K562 (cell line): Measurements from ENCODE around the gene GPR162. TPM values are rescaled to one million over a fixed set of nuclear protein-coding genes. Genes with fewer than 3 reads are reported as not detected.

Experiments
- ATAC-seq: fragments of 200-7000 bp; cut with Tn5 transposase; 3 replicates; pipeline ENCODE4 v1.9.1; 2020; ENCODE audit warnings: moderate library complexity
- BruUV-seq: library from RNA; stranded (reverse); fragments of 400-500 nt; replicated peaks from 2 replicates; lab custom pipeline; 2021; lab: Mats Ljungman, UMichigan
- CTCF ChIA-PET: fragments of 300-600 bp; formaldehyde crosslinking; extraction: SDS; loops from one replicate; lab custom pipeline; 2021; ENCODE audit warnings: low intra/inter-chr PET ratio; lab: Yijun Ruan, JAX
- POLR2A ChIA-PET: fragments of 300-600, 350-650 bp; sonication (Branson Sonifier 250); formaldehyde crosslinking; extraction: SDS; loops from one replicate; lab custom pipeline; 2021; ENCODE audit warnings: antibody characterized with exemption, inconsistent platforms; lab: Yijun Ruan, JAX
- DNase-seq, 4 experiments: peaks; one replicate each; pipeline versions ENCODE4 v3.0.0 to v3.0.0-alpha.2; 2011 to 2018; ENCODE audit warnings: low spot score in 3 of 4, mixed read lengths in 3 of 4; ENCODE audit errors: extremely low read depth in 1 of 4
- FAIRE-seq: peaks from 2 replicates; lab custom pipeline; 2011; peaks lifted over from hg19 to GRCh38; lab: Jason Lieb, UNC
- H2AFZ ChIP-seq: 2 replicates; pipeline ENCODE4 v1.6.0; 2011; ENCODE audit warnings: low read depth, low read length, control low read depth, inconsistent platforms
- H3K27ac ChIP-seq: fragments of 200-600 bp; 3 replicates; pipeline ENCODE4 v1.8.0; 2011; ENCODE audit warnings: low read depth, mild to moderate bottlenecking, control low read depth, inconsistent platforms, low read length, moderate library complexity, mixed read lengths; ENCODE audit errors: extremely low read depth
- H3K27me3 ChIP-seq, 2 experiments: fragments of 300-600 bp in 1 of 2; 2 replicates in 1 of 2; 3 replicates in 1 of 2; pipeline versions ENCODE4 v1.6.0 to v1.8.0; 2011; ENCODE audit warnings: inconsistent platforms in 2 of 2, low read length in 2 of 2, mild to moderate bottlenecking in 1 of 2, mixed read lengths in 1 of 2, moderate library complexity in 1 of 2; ENCODE audit not compliant: control insufficient read depth in 2 of 2, insufficient read depth in 2 of 2
- H3K36me3 ChIP-seq: fragments of 300-600 bp; 3 replicates; pipeline ENCODE4 v1.8.0; 2011; ENCODE audit warnings: mild to moderate bottlenecking, low read length, inconsistent platforms; ENCODE audit not compliant: control insufficient read depth, insufficient read depth
- H3K4me1 ChIP-seq, 2 experiments: fragments of 200-600 bp in 1 of 2; replicated peaks in 1 of 2; 2 replicates in 1 of 2; 3 replicates in 1 of 2; pipeline versions ENCODE4 v1.5.1 to v1.8.0; 2011; ENCODE audit warnings: inconsistent platforms in 2 of 2, low read length in 2 of 2, mild to moderate bottlenecking in 1 of 2, mixed read lengths in 1 of 2, moderate library complexity in 1 of 2; ENCODE audit not compliant: control insufficient read depth in 2 of 2, insufficient read depth in 2 of 2
- H3K4me2 ChIP-seq: 2 replicates; pipeline ENCODE4 v1.6.1; 2011; ENCODE audit warnings: low read length, control low read depth, inconsistent platforms, mixed read lengths; ENCODE audit not compliant: insufficient read depth
- H3K4me3 ChIP-seq: fragments of 200-600 bp; sonication (generic), shearing (Covaris generic); 2 replicates; pipeline ENCODE4 v1.5.1; 2016; ENCODE audit warnings: control low read depth, inconsistent platforms
- H3K79me2 ChIP-seq: fragments of 200-600 bp; 3 replicates; pipeline ENCODE4 v1.8.0; 2011; ENCODE audit warnings: low read length, inconsistent platforms; ENCODE audit not compliant: control insufficient read depth, insufficient read depth
- H3K9ac ChIP-seq, 2 experiments: 2 replicates each; pipeline versions ENCODE4 v1.6.0 to v1.6.1; 2011; ENCODE audit warnings: low read depth in 2 of 2, low read length in 2 of 2, control low read depth in 1 of 2, inconsistent platforms in 1 of 2, mild to moderate bottlenecking in 1 of 2, mixed read lengths in 1 of 2; ENCODE audit not compliant: insufficient read depth in 1 of 2
- H3K9me1 ChIP-seq: one replicate; pipeline ENCODE4 v1.6.0; 2011; ENCODE audit warnings: inconsistent platforms, mild to moderate bottlenecking, low read length, moderate library complexity; ENCODE audit not compliant: control insufficient read depth, insufficient read depth
- H3K9me3 ChIP-seq: replicated peaks from 2 replicates; pipeline ENCODE4 v1.5.1; 2011; ENCODE audit warnings: low read depth, low read length, inconsistent platforms; ENCODE audit not compliant: control insufficient read depth, insufficient read depth
- H4K20me1 ChIP-seq: replicated peaks from 2 replicates; pipeline ENCODE4 v1.6.1; 2011; ENCODE audit warnings: low read length, inconsistent platforms, mixed read lengths; ENCODE audit not compliant: control insufficient read depth, insufficient read depth
- ATF1 ChIP-seq, 2 experiments: fragments of 450-650 bp in 1 of 2; IDR thresholded peaks; 2 replicates each; pipeline ENCODE4 v1.6.1; 2016; ENCODE audit warnings: missing compliant biosample characterization in 1 of 2, missing genetic modification characterization in 1 of 2
- CREB3L1 ChIP-seq: fragments of 450-650 bp; IDR thresholded peaks from 2 replicates; pipeline ENCODE4 v1.6.1; 2014; ENCODE audit warnings: low read depth, mild to moderate bottlenecking, moderate library complexity, borderline replicate concordance
- CTCF ChIP-seq, 3 experiments: IDR thresholded peaks in 2 of 3; conservative IDR thresholded peaks in 1 of 3; 2 replicates each; pipeline ENCODE4 v1.5.1; 2011 to 2012; ENCODE audit warnings: low read length in 3 of 3, mild to moderate bottlenecking in 3 of 3, control low read depth in 2 of 3, improper control_type of control experiment in 1 of 3, inconsistent platforms in 1 of 3, low read depth in 1 of 3, mixed read lengths in 1 of 3, moderate library complexity in 1 of 3; ENCODE audit not compliant: insufficient read depth in 2 of 3
- EP400 ChIP-seq: fragments of 450-650 bp; IDR thresholded peaks from 2 replicates; pipeline ENCODE4 v1.6.1; 2017; ENCODE audit warnings: antibody characterized with exemption, mild to moderate bottlenecking, moderate library complexity
- ESRRB ChIP-seq: fragments of 250-450 bp; sonication (Bioruptor Pico); IDR thresholded peaks from 2 replicates; pipeline ENCODE4 v1.5.0; 2020; ENCODE audit warnings: mild to moderate bottlenecking, moderate library complexity, borderline replicate concordance
- FOXM1 ChIP-seq, 2 experiments: fragments of 450-650 bp in 1 of 2; sonication (generic) in 1 of 2; formaldehyde crosslinking in 1 of 2; IDR thresholded peaks; 2 replicates each; pipeline versions ENCODE4 v1.6.1 to v1.9.0; 2017 to 2022; ENCODE audit warnings: low read depth in 2 of 2, mild to moderate bottlenecking in 2 of 2, missing genetic modification reagents in 1 of 2, moderate library complexity in 1 of 2
- KDM5B ChIP-seq: fragments of 200-600 bp; sonication (generic); IDR thresholded peaks from 2 replicates; pipeline ENCODE4 v1.6.1; 2012; ENCODE audit warnings: low read depth, mild to moderate bottlenecking, moderate library complexity, low read length, control low read depth, inconsistent platforms; ENCODE audit not compliant: insufficient replicate concordance
- L3MBTL2 ChIP-seq: fragments of 450-650 bp; IDR thresholded peaks from 2 replicates; pipeline ENCODE4 v1.6.1; 2016; ENCODE audit warnings: mild to moderate bottlenecking, moderate library complexity
- ZBTB34 ChIP-seq: fragments of 250-450 bp; sonication (Bioruptor Pico); IDR thresholded peaks from 2 replicates; pipeline ENCODE4 v1.8.0; 2021; ENCODE audit warnings: mild to moderate bottlenecking, moderate library complexity
- WGBS: fragments of 100-300 bp; shearing (Covaris generic); methylation state at CpG from one replicate; pipeline ENCODE4 v1.1.6; 2016; ENCODE audit warnings: low coverage, mixed read lengths; ENCODE audit not compliant: insufficient coverage; ENCODE audit errors: missing lambda C conversion rate; 5-methylcytosine and 5-hydroxymethylcytosine counted together
- in situ Hi-C: fragments of 300-500 bp; cut with MboI; formaldehyde crosslinking; loops from 4 replicates; pipeline ENCODE4 v1.15.0; 2018; ENCODE audit warnings: inconsistent platforms, mixed read lengths
- intact Hi-C: fragments of 100-400 bp; cut with micrococcal nuclease; formaldehyde crosslinking; loops from 2 replicates; pipeline ENCODE4 v1.14.2; 2022
- polyA plus RNA-seq, 8 experiments: library from polyadenylated mRNA; depleted of rRNA in 4 of 8; stranded (reverse) in 5 of 8; unstranded in 3 of 8; fragments of >200 nt; fragmentation: Nextera tagmentation in 2 of 8; fragmentation: Illumina TruSeq in 1 of 8; extraction: Ambion mirVana in 2 of 8; extraction: Trizol in 1 of 8; gene quantifications; 2 replicates each; pipeline versions ENCODE4 v1.2.1 to v1.2.3, GENCODE V29; 2011 to 2014; ENCODE audit warnings: inconsistent platforms in 1 of 8, missing spikeins in 1 of 8
- total RNA-seq, 7 experiments: library from RNA; depleted of rRNA in 6 of 7; stranded (reverse); fragments of >200 nt in 6 of 7; fragmentation: Illumina TruSeq in 2 of 7; extraction: Trizol in 2 of 7; gene quantifications; 2 replicates each; pipeline versions ENCODE4 v1.2.1 to v1.2.3, GENCODE V29; 2011 to 2021; ENCODE audit warnings: low replicate concordance in 1 of 7

GPR162 gene
- total and polyA plus RNA-seq, 9 of the 15 experiments (the other 6 are each of a cell fraction or from before 2014, with no cell fraction given), result 0.65 to 1.8 (median 1.1) TPM; not detected in 2

GRCh38 chr12:6829536-6830220 lies 8.1 kb downstream of the GPR162 start:
- Histone ChIP-seq H3K4me3 (peak overlapping the region; percentile 73), H3K27ac (peak overlapping the region; percentile 91), H3K4me2 (peak overlapping the region; percentile 87), H3K9me3 (no peaks in the 10 kb centered on the region), H3K9ac (peak overlapping the region; percentile 91 to 97), H3K36me3 (peaks cover 40% of the 10 kb centered on the region; the same call in 1 of the 3 replicates)
- DNase-seq, result peak in 3 of 4 experiments; percentile 31 to 35 (median 34)
- ChIA-PET CTCF (no interaction called here), POLR2A (interaction anchor here (0.7 to 3.2 kb wide), 9 partner anchors 10 to 106 kb away, joined by 3 to 13 read pairs (median 4); partner anchors contain the start of genes COPS7A, MLF2 and PTMS)
- TF ChIP-seq ESRRB (CRISPR knock-in tag) (no peak), ZBTB34 (CRISPR knock-in tag) (no peak), CTCF (IDR thresholded peaks at IDR 0.05 in 2 of 3, conservative IDR thresholded peaks at IDR 0.05 in 1 of 3; ENCODE audit: insufficient read depth in 2 of 3, low read depth in 1 of 3, low read length in 3 of 3) (0 out of 6 replicates have a peak, but pooled peaks of 1 of the 3 experiments have one; percentile 20), L3MBTL2 (0 out of 2 replicates have a peak, but pooled peaks have one; percentile 7), FOXM1 (IDR thresholded peaks at IDR 0.05; ENCODE audit: low read depth) (peak; percentile 40; the same call in 1 of the 2 replicates), FOXM1 (CRISPR knock-in tag; IDR thresholded peaks at IDR 0.05; ENCODE audit: low read depth) (no peak), CREB3L1 (peak; percentile 74; the same call in 1 of the 2 replicates), ATF1 (CRISPR knock-in tag; IDR thresholded peaks at IDR 0.05) (no peak), ATF1 (tag; IDR thresholded peaks at IDR 0.05) (0 out of 2 replicates have a peak, but pooled peaks have one; percentile 8), KDM5B (peak; percentile 17), EP400 (peak; percentile 46; the same call in 1 of the 2 replicates)
- TF ChIP-seq, all 486 proteins: peak for 7
- ATAC-seq (peak; percentile 21), FAIRE-seq (no peak)
- Histone ChIP-seq H4K20me1 (no peaks in the 10 kb centered on the region), H3K79me2 (peaks cover 24% of the 10 kb centered on the region), H3K27me3 (no peaks in the 10 kb centered on the region; a peak in 1 of 5 replicates), H3K4me1 (peaks cover 11 to 51% of the 10 kb centered on the region in 2 experiments; a peak in 4 of 5 replicates), H2AFZ (peak overlapping the region; percentile 91), H3K9me1 (no peaks in the 10 kb centered on the region)
- intact Hi-C loops, result loop anchor here (5.0 to 10.0 kb wide), 3 partner anchors 52 to 275 kb away; partner anchors contain the start of gene IFFO1
- 35% methylated on average over 9 of the region's 19 CpGs for WGBS
- no TSS peak for BruUV-seq
- in situ Hi-C loops, result no loop called here
